HepG2 (cell line): ENCODE results near the gene GP1BA. TPM values are rescaled to one million over a fixed set of nuclear protein-coding genes. Genes with fewer than 3 reads are reported as not detected.

ENCODE experiments used
- ATAC-seq: fragments of 200-7000 bp; cut with Tn5 transposase; 3 replicates; pipeline ENCODE4 v1.9.1; 2020; ENCODE audit warnings: mild to moderate bottlenecking, moderate library complexity
- BruUV-seq: library from RNA; stranded (reverse); fragments of 400-500 nt; replicated peaks from 2 replicates; lab custom pipeline; 2021; lab: Mats Ljungman, UMichigan
- CTCF ChIA-PET: fragments of 300-600 bp; formaldehyde crosslinking; extraction: SDS; loops from one replicate; lab custom pipeline; 2021; ENCODE audit warnings: low total read pairs, inconsistent platforms, low intra/inter-chr PET ratio; lab: Yijun Ruan, JAX
- POLR2A ChIA-PET: fragments of 350-600 bp; sonication (Branson Sonifier 250); formaldehyde crosslinking; loops from one replicate; lab custom pipeline; 2020; ENCODE audit warnings: antibody characterized with exemption, inconsistent platforms; lab: Yijun Ruan, JAX
- DNase-seq: peaks from one replicate; pipeline ENCODE4 v3.0.0-alpha.2; 2015; ENCODE audit warnings: low spot score
- FAIRE-seq: peaks from 3 replicates; lab custom pipeline; 2011; peaks lifted over from hg19 to GRCh38; lab: Jason Lieb, UNC
- H2AFZ ChIP-seq: one replicate; pipeline ENCODE4 v1.6.1; 2011; ENCODE audit warnings: low read length, inconsistent platforms
- H3K27ac ChIP-seq: fragments of 300-600 bp; 3 replicates; pipeline ENCODE4 v1.8.0; 2011; ENCODE audit warnings: mixed run types, mild to moderate bottlenecking, mixed read lengths, low read length, inconsistent platforms; ENCODE audit not compliant: insufficient read depth; ENCODE audit errors: extremely low read length
- H3K27me3 ChIP-seq, 2 experiments: fragments of 200-600 bp in 1 of 2; 2 replicates in 1 of 2; 3 replicates in 1 of 2; pipeline versions ENCODE4 v1.6.0 to v1.8.0; 2011; ENCODE audit warnings: low read length in 2 of 2, mild to moderate bottlenecking in 2 of 2, moderate library complexity in 2 of 2, inconsistent platforms in 1 of 2; ENCODE audit not compliant: insufficient read depth in 2 of 2, control insufficient read depth in 1 of 2
- H3K36me3 ChIP-seq, 2 experiments: fragments of 200-600 bp in 1 of 2; replicated peaks in 1 of 2; 2 replicates in 1 of 2; 3 replicates in 1 of 2; pipeline versions ENCODE4 v1.5.1 to v1.8.0; 2011; ENCODE audit warnings: low read length in 2 of 2, inconsistent platforms in 1 of 2; ENCODE audit not compliant: insufficient read depth in 2 of 2, control insufficient read depth in 1 of 2
- H3K4me1 ChIP-seq: 2 replicates; pipeline ENCODE4 v1.5.1; 2012; ENCODE audit warnings: low read length, inconsistent platforms; ENCODE audit not compliant: insufficient read depth
- H3K4me2 ChIP-seq: 2 replicates; pipeline ENCODE4 v1.6.0; 2011; ENCODE audit warnings: low read depth, low read length, inconsistent platforms
- H3K4me3 ChIP-seq, 3 experiments: fragments of 200-600 bp in 1 of 3; sonication (generic), shearing (Covaris generic) in 1 of 3; replicated peaks in 1 of 3; 2 replicates each; pipeline ENCODE4 v1.5.1; 2011 to 2016; ENCODE audit warnings: low read length in 3 of 3, inconsistent platforms in 2 of 3, low read depth in 2 of 3, mild to moderate bottlenecking in 2 of 3, control low read depth in 1 of 3, mixed read lengths in 1 of 3; ENCODE audit not compliant: insufficient read depth in 1 of 3
- H3K79me2 ChIP-seq: one replicate; pipeline ENCODE4 v1.6.1; 2011; ENCODE audit warnings: low read length, inconsistent platforms; ENCODE audit not compliant: insufficient read depth
- H3K9ac ChIP-seq: 2 replicates; pipeline ENCODE4 v1.6.0; 2011; ENCODE audit warnings: mild to moderate bottlenecking, low read depth, low read length, inconsistent platforms; ENCODE audit not compliant: insufficient read depth
- H3K9me3 ChIP-seq: 2 replicates; pipeline ENCODE4 v1.5.1; 2012; ENCODE audit warnings: mild to moderate bottlenecking, low read length
- H4K20me1 ChIP-seq: 2 replicates; pipeline ENCODE4 v1.6.0; 2011; ENCODE audit warnings: inconsistent platforms, mild to moderate bottlenecking, low read length, moderate library complexity; ENCODE audit not compliant: insufficient read depth
- ATF6 ChIP-seq: sonication (generic); formaldehyde crosslinking; conservative IDR thresholded peaks from 2 replicates; pipeline ENCODE4 v1.4.0; 2020; ENCODE audit warnings: missing genetic modification reagents
- BRCA1 ChIP-seq: sonication (generic); formaldehyde crosslinking; IDR thresholded peaks from 2 replicates; pipeline ENCODE4 v1.4.0; 2020; ENCODE audit warnings: missing genetic modification reagents
- BRD4 ChIP-seq: sonication (generic); formaldehyde crosslinking; IDR thresholded peaks from 2 replicates; pipeline ENCODE4 v1.4.0; 2020; ENCODE audit warnings: missing genetic modification reagents
- CREM ChIP-seq, 2 experiments: sonication (generic) in 1 of 2; formaldehyde crosslinking in 1 of 2; IDR thresholded peaks; 2 replicates each; pipeline versions ENCODE4 v1.4.0 to v1.6.1; 2016 to 2020; ENCODE audit warnings: antibody characterized with exemption in 1 of 2, mild to moderate bottlenecking in 1 of 2, missing genetic modification reagents in 1 of 2
- ESRRA ChIP-seq: sonication (generic); formaldehyde crosslinking; IDR thresholded peaks from 2 replicates; pipeline ENCODE4 v1.5.1; 2020; ENCODE audit warnings: mild to moderate bottlenecking, low read depth, missing genetic modification reagents
- ETV5 ChIP-seq: IDR thresholded peaks from 2 replicates; pipeline ENCODE4 v1.6.1; 2018; ENCODE audit warnings: missing biosample characterization, missing genetic modification reagents, inconsistent platforms, borderline replicate concordance
- PAWR ChIP-seq: sonication (generic); formaldehyde crosslinking; IDR thresholded peaks from 2 replicates; pipeline ENCODE4 v1.4.0; 2020; ENCODE audit warnings: missing genetic modification reagents, mild to moderate bottlenecking, borderline replicate concordance
- SP1 ChIP-seq, 2 experiments: fragments of 450-650 bp in 1 of 2; sonication (generic) in 1 of 2; formaldehyde crosslinking in 1 of 2; IDR thresholded peaks; 2 replicates each; pipeline versions ENCODE4 v1.4.0 to v1.6.1; 2016 to 2020; ENCODE audit warnings: missing genetic modification reagents in 1 of 2
- SP140L ChIP-seq: sonication (generic); formaldehyde crosslinking; IDR thresholded peaks from 2 replicates; pipeline ENCODE4 v1.4.0; 2020; ENCODE audit warnings: missing genetic modification reagents, borderline replicate concordance
- STAT5B ChIP-seq: sonication (generic); formaldehyde crosslinking; IDR thresholded peaks from 2 replicates; pipeline ENCODE4 v1.4.0; 2020; ENCODE audit warnings: missing genetic modification reagents
- TEAD2 ChIP-seq: sonication (generic); formaldehyde crosslinking; IDR thresholded peaks from 2 replicates; pipeline ENCODE4 v1.9.0; 2021; ENCODE audit warnings: missing genetic modification reagents
- ZBTB39 ChIP-seq: sonication (generic); formaldehyde crosslinking; IDR thresholded peaks from 2 replicates; pipeline ENCODE4 v1.5.0; 2020; ENCODE audit warnings: missing genetic modification reagents
- ZC3H13 ChIP-seq: sonication (generic); formaldehyde crosslinking; IDR thresholded peaks from 2 replicates; pipeline ENCODE4 v1.8.1; 2023; ENCODE audit warnings: mild to moderate bottlenecking, missing genetic modification reagents, moderate library complexity
- ZFAT ChIP-seq: sonication (generic); formaldehyde crosslinking; conservative IDR thresholded peaks from 2 replicates; pipeline ENCODE4 v1.8.1; 2023; ENCODE audit warnings: missing genetic modification reagents, inconsistent platforms
- ZNF441 ChIP-seq: sonication (generic); formaldehyde crosslinking; IDR thresholded peaks from 2 replicates; pipeline ENCODE4 v1.7.0; 2021; ENCODE audit warnings: missing genetic modification reagents, borderline replicate concordance
- ZNF530 ChIP-seq: sonication (generic); formaldehyde crosslinking; IDR thresholded peaks from 2 replicates; pipeline ENCODE4 v1.5.0; 2020; ENCODE audit warnings: low read depth, mild to moderate bottlenecking, missing genetic modification reagents
- ZNF605 ChIP-seq: sonication (generic); formaldehyde crosslinking; IDR thresholded peaks from 2 replicates; pipeline ENCODE4 v1.8.0; 2022; ENCODE audit warnings: mild to moderate bottlenecking, missing genetic modification reagents
- ZNF709 ChIP-seq: sonication (generic); formaldehyde crosslinking; IDR thresholded peaks from 2 replicates; pipeline ENCODE4 v1.5.0; 2020; ENCODE audit warnings: mild to moderate bottlenecking, missing genetic modification reagents
- ZNF747 ChIP-seq: sonication (generic); formaldehyde crosslinking; IDR thresholded peaks from 2 replicates; pipeline ENCODE4 v1.8.1; 2023; ENCODE audit warnings: missing genetic modification reagents, mild to moderate bottlenecking, borderline replicate concordance
- WGBS: methylation state at CpG from one replicate; pipeline ENCODE4 v1.1.6; 2017; ENCODE audit warnings: low lambda C conversion rate; 5-methylcytosine and 5-hydroxymethylcytosine counted together
- in situ Hi-C: cut with HindIII; loops from 2 replicates; pipeline ENCODE4 v1.10.0; 2017; ENCODE audit warnings: low pct_unique_long_range_greater_than_20kb; ENCODE audit not compliant: extremely low pct_ligation_motif_present
- intact Hi-C: fragments of 100-400 bp; cut with micrococcal nuclease; formaldehyde crosslinking; loops from one replicate; pipeline ENCODE4 v1.10.0; 2022; ENCODE audit not compliant: unreplicated experiment
- polyA plus RNA-seq, 8 experiments: library from polyadenylated mRNA; depleted of rRNA in 3 of 8; stranded (reverse) in 7 of 8; unstranded in 1 of 8; fragments of >200 nt; fragmentation: Illumina TruSeq in 4 of 8; extraction: Trizol in 4 of 8; gene quantifications; 2 replicates each; pipeline versions ENCODE4 v1.2.1 to v1.2.3, GENCODE V29; 2011 to 2016; ENCODE audit warnings: low read depth in 4 of 8, missing spikeins in 1 of 8, mixed read lengths in 1 of 8; ENCODE audit not compliant: insufficient read depth in 1 of 8
- total RNA-seq, 5 experiments: library from RNA; depleted of rRNA; stranded (reverse); fragments of >200 nt; fragmentation: Illumina TruSeq; extraction: Trizol; gene quantifications; 2 replicates each; pipeline ENCODE4 v1.2.3, GENCODE V29; 2016; ENCODE audit warnings: low read depth in 1 of 5
- TF ChIP-seq, protein P1 (sequence below): sonication (generic); formaldehyde crosslinking; IDR thresholded peaks from 2 replicates; pipeline ENCODE4 v1.8.1; 2023; ENCODE audit warnings: mild to moderate bottlenecking, missing genetic modification reagents

The GP1BA gene
- total and polyA plus RNA-seq, 2 of the 13 experiments (the other 11 are each of a cell fraction or from before 2014, with no cell fraction given), result not detected

- TF ChIP-seq ATF6 (CRISPR knock-in tag) (no peak), ZNF747 (CRISPR knock-in tag) (no peak), ZC3H13 (CRISPR knock-in tag) (0 out of 2 replicates have a peak, but pooled peaks have one; percentile 16), ESRRA (0 out of 2 replicates have a peak, but pooled peaks have one; percentile 4), PAWR (CRISPR knock-in tag) (no peak), ZNF709 (CRISPR knock-in tag) (0 out of 2 replicates have a peak, but pooled peaks have one; percentile 34)
Measured at GRCh38 chr17:4970273-4970672, 38.2 kb downstream of the GP1BA start (continued).

GRCh38 chr17:4971826-4972225 is 39.7 kb downstream of the GP1BA start:
- no peaks in the 10 kb centered on the region; a peak in 1 of 5 replicates for H3K27me3 ChIP-seq
- ATAC-seq, result no peak
- WGBS, result 94% methylated on average over 6 of the region's 6 CpGs
- no peak overlapping the region for H3K27ac ChIP-seq
- ChIA-PET CTCF (no interaction called here), POLR2A (interaction anchor here (0.7 to 10.5 kb wide), 4 partner anchors 16 to 63 kb away, joined by 3 to 273 read pairs (median 90); partner anchors contain the start of genes CAMTA2, ENO3, INCA1 and PFN1)
- H3K9ac ChIP-seq, result no peak overlapping the region
- H3K79me2 ChIP-seq, result peaks cover 21% of the 10 kb centered on the region
- H3K4me1 ChIP-seq, result peaks cover 28% of the 10 kb centered on the region
- intact Hi-C loops, result no loop called here
- BruUV-seq, result no TSS peak
- H3K36me3 ChIP-seq, result peaks cover 0 to 10% of the 10 kb centered on the region in 2 experiments; a peak in 4 of 5 replicates
- no peak overlapping the region for H3K4me2 ChIP-seq
- no peak for DNase-seq
- H3K4me3 ChIP-seq, result no peak overlapping the region
- FAIRE-seq, result no peak
- H3K9me3 ChIP-seq, result no peaks in the 10 kb centered on the region
- H4K20me1 ChIP-seq, result no peaks in the 10 kb centered on the region
- H2AFZ ChIP-seq, result no peak overlapping the region
- in situ Hi-C loops, result no loop called here
- TF ChIP-seq, protein P1, sequence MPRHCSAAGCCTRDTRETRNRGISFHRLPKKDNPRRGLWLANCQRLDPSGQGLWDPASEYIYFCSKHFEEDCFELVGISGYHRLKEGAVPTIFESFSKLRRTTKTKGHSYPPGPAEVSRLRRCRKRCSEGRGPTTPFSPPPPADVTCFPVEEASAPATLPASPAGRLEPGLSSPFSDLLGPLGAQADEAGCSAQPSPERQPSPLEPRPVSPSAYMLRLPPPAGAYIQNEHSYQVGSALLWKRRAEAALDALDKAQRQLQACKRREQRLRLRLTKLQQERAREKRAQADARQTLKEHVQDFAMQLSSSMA, result no peak
- TF ChIP-seq ZNF441 (CRISPR knock-in tag) (no peak), ZFAT (CRISPR knock-in tag) (no peak), ZBTB39 (no peak), ZNF605 (no peak), ETV5 (CRISPR knock-in tag) (no peak), SP1 (IDR thresholded peaks at IDR 0.05) (no peak), SP1 (CRISPR knock-in tag; IDR thresholded peaks at IDR 0.05) (no peak), SP140L (CRISPR knock-in tag) (no peak), TEAD2 (CRISPR knock-in tag) (no peak), STAT5B (CRISPR knock-in tag) (no peak), BRD4 (CRISPR knock-in tag) (no peak), BRCA1 (CRISPR knock-in tag) (no peak), CREM (IDR thresholded peaks at IDR 0.05) (no peak), CREM (CRISPR knock-in tag; IDR thresholded peaks at IDR 0.05) (no peak), ZNF530 (CRISPR knock-in tag) (no peak)
